IMR-90 (cell line): Measurements from ENCODE around the gene ZNF253. TPM values are rescaled to one million over a fixed set of nuclear protein-coding genes. Genes with fewer than 3 reads are reported as not detected.

ENCODE experiments used
- ATAC-seq: fragments of 200-7000 bp; cut with Tn5 transposase; 2 replicates; pipeline ENCODE4 v1.9.1; 2020; ENCODE audit warnings: low read depth, mild to moderate bottlenecking, moderate library complexity
- BruUV-seq: library from RNA; stranded (reverse); fragments of 400-500 nt; replicated peaks from 2 replicates; lab custom pipeline; 2021; lab: Mats Ljungman, UMichigan
- CTCF ChIA-PET: fragments of 300-600 bp; formaldehyde crosslinking; extraction: SDS; loops from one replicate; lab custom pipeline; 2021; ENCODE audit warnings: antibody characterized with exemption; lab: Yijun Ruan, JAX
- POLR2A ChIA-PET: fragments of 300-600 bp; sonication (Branson Sonifier 250); formaldehyde crosslinking; loops from one replicate; lab custom pipeline; 2022; ENCODE audit warnings: antibody characterized with exemption; ENCODE audit not compliant: unreplicated experiment; lab: Charles Lee
- DNase-seq: peaks from one replicate; pipeline ENCODE4 v3.0.0; 2013
- H2AFZ ChIP-seq: replicated peaks from 2 replicates; pipeline ENCODE3; 2013; ENCODE audit warnings: low read length, mild to moderate bottlenecking; ENCODE audit not compliant: poor library complexity
- H2AK5ac ChIP-seq: 2 replicates; pipeline ENCODE4 v1.6.1; 2013; ENCODE audit warnings: low read depth, low read length, inconsistent platforms
- H2AK9ac ChIP-seq: replicated peaks from 2 replicates; pipeline ENCODE3; 2013; ENCODE audit warnings: mild to moderate bottlenecking, low read depth, low read length, moderate library complexity; ENCODE audit not compliant: poor library complexity
- H2BK120ac ChIP-seq: 2 replicates; pipeline ENCODE4 v1.6.1; 2013; ENCODE audit warnings: low read depth, low read length, inconsistent platforms
- H2BK15ac ChIP-seq: 3 replicates; pipeline ENCODE4 v1.6.1; 2013; ENCODE audit warnings: low read depth, low read length, inconsistent platforms
- H2BK20ac ChIP-seq: 2 replicates; pipeline ENCODE4 v1.6.1; 2013; ENCODE audit warnings: low read depth, mild to moderate bottlenecking, inconsistent platforms, low read length, moderate library complexity
- H2BK5ac ChIP-seq: 2 replicates; pipeline ENCODE4 v1.6.1; 2013; ENCODE audit warnings: mild to moderate bottlenecking, low read depth, low read length, inconsistent platforms; ENCODE audit not compliant: poor library complexity, severe bottlenecking
- H3K14ac ChIP-seq: replicated peaks from 2 replicates; pipeline ENCODE4 v1.6.1; 2013; ENCODE audit warnings: low read depth, low read length, inconsistent platforms
- H3K18ac ChIP-seq: 2 replicates; pipeline ENCODE4 v1.6.1; 2013; ENCODE audit warnings: low read depth, low read length, control low read depth
- H3K23ac ChIP-seq: 2 replicates; pipeline ENCODE4 v1.6.1; 2013; ENCODE audit warnings: low read depth, low read length, inconsistent platforms
- H3K27ac ChIP-seq: 2 replicates; pipeline ENCODE4 v1.5.1; 2013; ENCODE audit warnings: mild to moderate bottlenecking, control low read depth, low read length; ENCODE audit not compliant: insufficient read depth
- H3K27me3 ChIP-seq: 2 replicates; pipeline ENCODE4 v1.6.1; 2013; ENCODE audit warnings: low read length; ENCODE audit not compliant: control insufficient read depth, insufficient read depth
- H3K36me3 ChIP-seq: 2 replicates; pipeline ENCODE4 v1.6.1; 2013; ENCODE audit warnings: low read length, mixed read lengths; ENCODE audit not compliant: control insufficient read depth, insufficient read depth
- H3K4ac ChIP-seq: 2 replicates; pipeline ENCODE4 v1.6.1; 2013; ENCODE audit warnings: low read depth, low read length, inconsistent platforms
- H3K4me1 ChIP-seq: 2 replicates; pipeline ENCODE4 v1.6.1; 2013; ENCODE audit warnings: low read length, mixed read lengths; ENCODE audit not compliant: control insufficient read depth, insufficient read depth
- H3K4me2 ChIP-seq: 2 replicates; pipeline ENCODE4 v1.6.1; 2013; ENCODE audit warnings: low read depth, mild to moderate bottlenecking, control low read depth, low read length, moderate library complexity
- H3K4me3 ChIP-seq: 2 replicates; pipeline ENCODE4 v1.5.1; 2013; ENCODE audit warnings: low read depth, mild to moderate bottlenecking, control low read depth, low read length, moderate library complexity; ENCODE audit not compliant: insufficient read depth
- H3K56ac ChIP-seq: 2 replicates; pipeline ENCODE4 v1.6.1; 2013; ENCODE audit warnings: low read length, inconsistent platforms; ENCODE audit not compliant: insufficient read depth; ENCODE audit errors: extremely low read depth
- H3K79me1 ChIP-seq, 2 experiments: 2 replicates each; pipeline ENCODE4 v1.6.1; 2013; ENCODE audit warnings: low read length in 2 of 2, inconsistent platforms in 1 of 2, low read depth in 1 of 2
- H3K9ac ChIP-seq: 2 replicates; pipeline ENCODE4 v1.6.1; 2013; ENCODE audit warnings: low read depth, low read length, control low read depth
- H3K9me1 ChIP-seq: 2 replicates; pipeline ENCODE4 v1.6.1; 2013; ENCODE audit warnings: low read length, inconsistent platforms; ENCODE audit not compliant: insufficient read depth
- H3K9me3 ChIP-seq: 2 replicates; pipeline ENCODE4 v1.6.1; 2013; ENCODE audit warnings: low read length; ENCODE audit not compliant: control insufficient read depth, insufficient read depth
- H4K20me1 ChIP-seq: 2 replicates; pipeline ENCODE4 v1.6.1; 2013; ENCODE audit warnings: low read length, inconsistent platforms; ENCODE audit not compliant: insufficient read depth
- H4K5ac ChIP-seq: 2 replicates; pipeline ENCODE4 v1.6.1; 2013; ENCODE audit warnings: mild to moderate bottlenecking, low read depth, low read length, control low read depth
- H4K8ac ChIP-seq, 2 experiments: 2 replicates each; pipeline ENCODE4 v1.6.1; 2013; ENCODE audit warnings: low read depth in 2 of 2, low read length in 2 of 2, control low read depth in 1 of 2, inconsistent platforms in 1 of 2
- H4K91ac ChIP-seq: 2 replicates; pipeline ENCODE4 v1.6.1; 2013; ENCODE audit warnings: low read depth, low read length, inconsistent platforms; ENCODE audit not compliant: insufficient read depth
- BHLHE40 ChIP-seq: fragments of 150-350 bp; IDR thresholded peaks from 2 replicates; pipeline ENCODE4 v1.6.1; 2016; ENCODE audit warnings: mild to moderate bottlenecking, low read depth, low read length
- CEBPB ChIP-seq: IDR thresholded peaks from 2 replicates; pipeline ENCODE4 v1.6.1; 2012; ENCODE audit warnings: low read depth, low read length, improper control_type of control experiment
- CHD1 ChIP-seq: IDR thresholded peaks from 2 replicates; pipeline ENCODE4 v1.6.1; 2012; ENCODE audit warnings: low read depth, low read length, improper control_type of control experiment
- FOS ChIP-seq: fragments of 150-350 bp; IDR thresholded peaks from 2 replicates; pipeline ENCODE4 v1.6.1; 2016; ENCODE audit warnings: low read depth, low read length
- MAFK ChIP-seq: IDR thresholded peaks from 2 replicates; pipeline ENCODE4 v1.6.1; 2012; ENCODE audit warnings: low read depth, low read length, improper control_type of control experiment
- MAZ ChIP-seq: IDR thresholded peaks from 2 replicates; pipeline ENCODE4 v1.6.1; 2012; ENCODE audit warnings: low read depth, mild to moderate bottlenecking, low read length, improper control_type of control experiment, moderate library complexity, borderline replicate concordance
- MXI1 ChIP-seq: IDR thresholded peaks from 2 replicates; pipeline ENCODE4 v1.6.1; 2012; ENCODE audit warnings: low read depth, mild to moderate bottlenecking, low read length, moderate library complexity, borderline replicate concordance
- NFE2L2 ChIP-seq: fragments of 150-350 bp; IDR thresholded peaks from 2 replicates; pipeline ENCODE4 v1.6.1; 2016; ENCODE audit warnings: low read depth, mild to moderate bottlenecking, low read length
- POLR2A ChIP-seq: IDR thresholded peaks from 2 replicates; pipeline ENCODE4 v1.6.1; 2012; ENCODE audit warnings: mild to moderate bottlenecking, low read depth, low read length
- RAD21 ChIP-seq: IDR thresholded peaks from 2 replicates; pipeline ENCODE4 v1.6.1; 2012; ENCODE audit warnings: low read length, improper control_type of control experiment
- RCOR1 ChIP-seq: IDR thresholded peaks from 2 replicates; pipeline ENCODE4 v1.6.1; 2012; ENCODE audit warnings: mild to moderate bottlenecking, low read length, improper control_type of control experiment; ENCODE audit not compliant: insufficient replicate concordance
- RFX5 ChIP-seq: IDR thresholded peaks from 2 replicates; pipeline ENCODE4 v1.8.0; 2012; ENCODE audit warnings: low read depth, mild to moderate bottlenecking, low read length, moderate library complexity
- SMC3 ChIP-seq: fragments of 150-350 bp; IDR thresholded peaks from 2 replicates; pipeline ENCODE4 v1.6.1; 2016; ENCODE audit warnings: low read depth, mild to moderate bottlenecking, antibody characterized with exemption, low read length, moderate library complexity
- USF2 ChIP-seq: fragments of 150-350 bp; IDR thresholded peaks from 2 replicates; pipeline ENCODE4 v1.6.1; 2017; ENCODE audit warnings: mild to moderate bottlenecking, antibody characterized with exemption, low read length, low read depth
- WGBS, 2 experiments: methylation state at CpG; one replicate each; pipeline versions ENCODE4 v1.1.5 to v1.1.7; 2013; ENCODE audit warnings: missing lambda C conversion rate in 2 of 2; ENCODE audit not compliant: insufficient read length in 1 of 2; ENCODE audit errors: extremely low coverage in 2 of 2; 5-methylcytosine and 5-hydroxymethylcytosine counted together
- dilution Hi-C: fragments of 300-500 bp; cut with HindIII; formaldehyde crosslinking; loops from one replicate; pipeline ENCODE4 v1.14.3; 2018; ENCODE audit warnings: low sequenced_read_pairs; ENCODE audit not compliant: unreplicated experiment
- in situ Hi-C: fragments of 300-500 bp; cut with MboI; formaldehyde crosslinking; loops from 3 replicates; pipeline ENCODE4 v1.14.3; 2019; ENCODE audit warnings: low sequenced_read_pairs, inconsistent platforms, mixed read lengths
- intact Hi-C: fragments of 100-400 bp; cut with micrococcal nuclease; formaldehyde crosslinking; loops from 2 replicates; pipeline ENCODE4 v1.10.0; 2022
- polyA plus RNA-seq, 3 experiments: library from polyadenylated mRNA; depleted of rRNA; stranded (reverse); fragments of >200 nt; gene quantifications; 2 replicates each; pipeline ENCODE4 v1.2.3, GENCODE V29; 2012; ENCODE audit warnings: low replicate concordance in 1 of 3
- total RNA-seq: library from RNA; depleted of rRNA; stranded (reverse); fragments of >200 nt; gene quantifications from 2 replicates; pipeline ENCODE4 v1.2.3, GENCODE V29; 2012
- TF ChIP-seq, protein P1 (sequence below): fragments of 150-350 bp; IDR thresholded peaks from 2 replicates; pipeline ENCODE4 v1.6.1; 2016; ENCODE audit warnings: low read depth, mild to moderate bottlenecking, low read length, moderate library complexity, borderline replicate concordance
- TF ChIP-seq, protein P2 (sequence below): conservative IDR thresholded peaks from 2 replicates; pipeline ENCODE4 v1.5.1; 2012; ENCODE audit warnings: mild to moderate bottlenecking, low read depth, low read length, improper control_type of control experiment

The ZNF253 gene
- total and polyA plus RNA-seq, 2 of the 4 experiments (the other 2 are of a cell fraction): 0.74 to 3.4 TPM

DNA sequence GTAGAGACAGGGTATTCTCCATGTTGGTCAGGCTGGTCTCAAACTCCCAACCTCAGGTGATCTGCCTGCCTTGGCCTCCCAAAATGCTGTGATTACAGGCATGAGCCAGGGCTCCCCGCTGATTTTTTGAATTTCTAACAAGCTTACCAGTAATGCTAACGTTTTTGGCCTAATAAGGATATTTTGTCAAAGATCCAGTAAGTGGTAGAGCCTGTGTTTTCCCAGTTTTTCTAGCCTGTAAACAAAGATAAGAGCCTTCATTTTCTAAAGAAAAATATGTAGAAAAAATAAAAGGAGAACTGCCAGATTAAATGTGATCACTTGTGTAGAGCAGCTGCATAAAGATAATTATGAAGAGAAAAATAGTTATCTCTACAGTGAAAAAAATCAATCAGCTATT lies 72.8 kb downstream of the ZNF253 start:
- Histone ChIP-seq H3K4me1 (no peaks in the 10 kb centered on the region), H3K18ac (no peak overlapping the region), H3K56ac (no peak overlapping the region), H2BK15ac (no peak overlapping the region), H3K27ac (no peak overlapping the region), H2BK20ac (no peak overlapping the region), H4K91ac (no peak overlapping the region), H3K79me1 (no peaks in the 10 kb centered on the region), H2AFZ (no peak overlapping the region), H4K20me1 (no peaks in the 10 kb centered on the region), H3K4ac (no peak overlapping the region), H3K4me3 (no peak overlapping the region), H3K9me3 (peaks cover 38% of the 10 kb centered on the region), H2AK5ac (no peak overlapping the region), H2BK5ac (no peak overlapping the region), H2AK9ac (no peak overlapping the region), H3K9me1 (no peaks in the 10 kb centered on the region), H3K14ac (no peak overlapping the region), H3K27me3 (no peaks in the 10 kb centered on the region), H4K8ac (no peak overlapping the region), H4K5ac (no peak overlapping the region), H3K4me2 (no peak overlapping the region), H3K36me3 (peaks cover 6% of the 10 kb centered on the region), H3K9ac (no peak overlapping the region), H3K23ac (no peak overlapping the region), H2BK120ac (no peak overlapping the region)
- BruUV-seq: no TSS peak
- DNase-seq (no peak), ATAC-seq (no peak)
- ChIA-PET POLR2A (no interaction called here), CTCF (no interaction called here)
- in situ Hi-C loops (no loop called here), intact Hi-C loops (no loop called here), dilution Hi-C loops (no loop called here)
- WGBS, 2 experiments: no CpG with 5 or more reads among the region's 2 CpGs
- no peak for TF ChIP-seq USF2
- no peak for TF ChIP-seq SMC3
- no peak for TF ChIP-seq MXI1
- TF ChIP-seq FOS: no peak
- TF ChIP-seq RCOR1: no peak
- no peak for TF ChIP-seq NFE2L2
- TF ChIP-seq, protein P1, sequence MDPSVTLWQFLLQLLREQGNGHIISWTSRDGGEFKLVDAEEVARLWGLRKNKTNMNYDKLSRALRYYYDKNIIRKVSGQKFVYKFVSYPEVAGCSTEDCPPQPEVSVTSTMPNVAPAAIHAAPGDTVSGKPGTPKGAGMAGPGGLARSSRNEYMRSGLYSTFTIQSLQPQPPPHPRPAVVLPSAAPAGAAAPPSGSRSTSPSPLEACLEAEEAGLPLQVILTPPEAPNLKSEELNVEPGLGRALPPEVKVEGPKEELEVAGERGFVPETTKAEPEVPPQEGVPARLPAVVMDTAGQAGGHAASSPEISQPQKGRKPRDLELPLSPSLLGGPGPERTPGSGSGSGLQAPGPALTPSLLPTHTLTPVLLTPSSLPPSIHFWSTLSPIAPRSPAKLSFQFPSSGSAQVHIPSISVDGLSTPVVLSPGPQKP: no peak
- TF ChIP-seq CEBPB: no peak
- no peak for TF ChIP-seq CHD1
- no peak for TF ChIP-seq POLR2A
- no peak for TF ChIP-seq RFX5
- no peak for TF ChIP-seq RAD21
- no peak for TF ChIP-seq MAFK
- TF ChIP-seq BHLHE40: no peak
- TF ChIP-seq, protein P2, sequence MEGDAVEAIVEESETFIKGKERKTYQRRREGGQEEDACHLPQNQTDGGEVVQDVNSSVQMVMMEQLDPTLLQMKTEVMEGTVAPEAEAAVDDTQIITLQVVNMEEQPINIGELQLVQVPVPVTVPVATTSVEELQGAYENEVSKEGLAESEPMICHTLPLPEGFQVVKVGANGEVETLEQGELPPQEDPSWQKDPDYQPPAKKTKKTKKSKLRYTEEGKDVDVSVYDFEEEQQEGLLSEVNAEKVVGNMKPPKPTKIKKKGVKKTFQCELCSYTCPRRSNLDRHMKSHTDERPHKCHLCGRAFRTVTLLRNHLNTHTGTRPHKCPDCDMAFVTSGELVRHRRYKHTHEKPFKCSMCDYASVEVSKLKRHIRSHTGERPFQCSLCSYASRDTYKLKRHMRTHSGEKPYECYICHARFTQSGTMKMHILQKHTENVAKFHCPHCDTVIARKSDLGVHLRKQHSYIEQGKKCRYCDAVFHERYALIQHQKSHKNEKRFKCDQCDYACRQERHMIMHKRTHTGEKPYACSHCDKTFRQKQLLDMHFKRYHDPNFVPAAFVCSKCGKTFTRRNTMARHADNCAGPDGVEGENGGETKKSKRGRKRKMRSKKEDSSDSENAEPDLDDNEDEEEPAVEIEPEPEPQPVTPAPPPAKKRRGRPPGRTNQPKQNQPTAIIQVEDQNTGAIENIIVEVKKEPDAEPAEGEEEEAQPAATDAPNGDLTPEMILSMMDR: no peak
- TF ChIP-seq MAZ: no peak
